Endothelial cell of umbilical vein (primary cell): Measurements from ENCODE around the gene PSME3. TPM values are rescaled to one million over a fixed set of nuclear protein-coding genes. Genes with fewer than 3 reads are reported as not detected.

Experiments
- BruUV-seq: library from RNA; stranded (reverse); fragments of 400-500 nt; replicated peaks from 2 replicates; lab custom pipeline; 2021; lab: Mats Ljungman, UMichigan
- CTCF ChIA-PET: fragments of 300-600, 350-600 bp; sonication (Branson Sonifier 250); formaldehyde crosslinking; loops from one replicate; lab custom pipeline; 2021; ENCODE audit warnings: antibody characterized with exemption, inconsistent platforms; lab: Charles Lee
- POLR2A ChIA-PET: fragments of 300-600, 350-600 bp; sonication (Branson Sonifier 250); formaldehyde crosslinking; loops from one replicate; lab custom pipeline; 2021; ENCODE audit warnings: antibody characterized with exemption, inconsistent platforms; lab: Charles Lee
- DNase-seq: peaks from one replicate; pipeline ENCODE4 v3.0.0-alpha.2; 2011; ENCODE audit warnings: low read depth, low spot score
- FAIRE-seq: peaks from 2 replicates; lab custom pipeline; 2011; peaks lifted over from hg19 to GRCh38; lab: Jason Lieb, UNC
- H2AFZ ChIP-seq: 2 replicates; pipeline ENCODE4 v1.6.0; 2012; ENCODE audit warnings: low read depth, low read length, control low read depth, inconsistent platforms
- H3K27ac ChIP-seq: 2 replicates; pipeline ENCODE4 v1.5.1; 2011; ENCODE audit warnings: low read depth, mild to moderate bottlenecking, control low read depth, low read length, moderate library complexity; ENCODE audit not compliant: insufficient read depth
- H3K27me3 ChIP-seq, 2 experiments: 2 replicates each; pipeline versions ENCODE4 v1.6.0 to v1.6.1; 2011; ENCODE audit warnings: low read length in 2 of 2, mixed read lengths in 1 of 2; ENCODE audit not compliant: control insufficient read depth in 2 of 2, insufficient read depth in 2 of 2
- H3K36me3 ChIP-seq, 2 experiments: 2 replicates in 1 of 2; 3 replicates in 1 of 2; pipeline ENCODE4 v1.5.1; 2011; ENCODE audit warnings: low read length in 2 of 2, mild to moderate bottlenecking in 1 of 2, moderate library complexity in 1 of 2; ENCODE audit not compliant: control insufficient read depth in 2 of 2, insufficient read depth in 2 of 2; ENCODE audit errors: extremely low read depth in 1 of 2
- H3K4me1 ChIP-seq: 3 replicates; pipeline ENCODE4 v1.5.1; 2011; ENCODE audit warnings: mild to moderate bottlenecking, low read length; ENCODE audit not compliant: control insufficient read depth, insufficient read depth; ENCODE audit errors: extremely low read depth
- H3K4me2 ChIP-seq: 2 replicates; pipeline ENCODE4 v1.6.1; 2011; ENCODE audit warnings: low read length, control low read depth, mixed read lengths; ENCODE audit not compliant: insufficient read depth
- H3K4me3 ChIP-seq, 3 experiments: fragments of 200-600 bp in 1 of 3; sonication (generic), shearing (Covaris generic) in 1 of 3; replicated peaks in 1 of 3; 2 replicates each; pipeline ENCODE4 v1.5.1; 2011 to 2016; ENCODE audit warnings: control low read depth in 3 of 3, low read length in 3 of 3, mild to moderate bottlenecking in 2 of 3, inconsistent platforms in 1 of 3, low read depth in 1 of 3, moderate library complexity in 1 of 3; ENCODE audit not compliant: insufficient read depth in 1 of 3
- H3K79me2 ChIP-seq: 2 replicates; pipeline ENCODE4 v1.6.0; 2012; ENCODE audit warnings: low read length, inconsistent platforms; ENCODE audit not compliant: control insufficient read depth, insufficient read depth
- H3K9ac ChIP-seq: replicated peaks from 2 replicates; pipeline ENCODE3; 2011; ENCODE audit warnings: low read length, control low read depth; ENCODE audit not compliant: insufficient read depth; ENCODE audit errors: extremely low read depth
- H3K9me1 ChIP-seq: replicated peaks from 3 replicates; pipeline ENCODE4 v1.6.0; 2011; ENCODE audit warnings: mild to moderate bottlenecking, low read length; ENCODE audit not compliant: control insufficient read depth, insufficient read depth; ENCODE audit errors: extremely low read depth
- H3K9me3 ChIP-seq: replicated peaks from 2 replicates; pipeline ENCODE4 v1.5.1; 2012; ENCODE audit warnings: low read length, inconsistent platforms; ENCODE audit not compliant: control insufficient read depth, insufficient read depth
- H4K20me1 ChIP-seq: replicated peaks from 2 replicates; pipeline ENCODE3; 2011; ENCODE audit warnings: mild to moderate bottlenecking, low read length; ENCODE audit not compliant: control insufficient read depth, insufficient read depth; ENCODE audit errors: extremely low read depth
- EZH2 ChIP-seq: IDR thresholded peaks from 2 replicates; pipeline ENCODE4 v1.6.1; 2012; ENCODE audit warnings: borderline replicate concordance, low read depth, mild to moderate bottlenecking, moderate library complexity, low read length, inconsistent platforms; ENCODE audit not compliant: severe bottlenecking
- FOS ChIP-seq: IDR thresholded peaks from 2 replicates; pipeline ENCODE4 v1.6.1; 2011; ENCODE audit warnings: mild to moderate bottlenecking, low read length, moderate library complexity, borderline replicate concordance; ENCODE audit not compliant: insufficient read depth
- GATA2 ChIP-seq: IDR thresholded peaks from 2 replicates; pipeline ENCODE4 v1.7.0; 2011; ENCODE audit warnings: low read depth, mild to moderate bottlenecking, moderate library complexity, mixed read lengths, low read length; ENCODE audit not compliant: insufficient read length, insufficient read depth
- JUN ChIP-seq: IDR thresholded peaks from 2 replicates; pipeline ENCODE4 v1.6.1; 2011; ENCODE audit warnings: borderline replicate concordance, low read depth; ENCODE audit not compliant: insufficient read length, insufficient read depth
- MYC ChIP-seq: IDR thresholded peaks from one replicate; pipeline ENCODE4 v1.6.1; 2011; ENCODE audit warnings: mild to moderate bottlenecking, low read depth, low read length
- POLR2A ChIP-seq: IDR thresholded peaks from 2 replicates; pipeline ENCODE4 v1.6.1; 2012; ENCODE audit warnings: low read depth, mild to moderate bottlenecking, control low read depth, low read length
- POLR2AphosphoS5 ChIP-seq: IDR thresholded peaks from 2 replicates; pipeline ENCODE4 v1.6.1; 2012; ENCODE audit warnings: low read depth, mild to moderate bottlenecking, control low read depth, low read length, moderate library complexity; ENCODE audit not compliant: insufficient read depth
- dilution Hi-C: fragments of 300-500 bp; cut with MboI; formaldehyde crosslinking; loops from one replicate; pipeline ENCODE4 v1.15.0; 2019; ENCODE audit warnings: low sequenced_read_pairs; ENCODE audit not compliant: extremely low pct_ligation_motif_present
- intact Hi-C: fragments of 100-400 bp; cut with micrococcal nuclease; formaldehyde crosslinking; loops from one replicate; pipeline ENCODE4 v1.10.0; 2022
- polyA plus RNA-seq, 4 experiments: library from polyadenylated mRNA; depleted of rRNA in 3 of 4; stranded (reverse) in 3 of 4; unstranded in 1 of 4; fragments of >200 nt; gene quantifications; 2 replicates each; pipeline versions ENCODE4 v1.2.1 to v1.2.3, GENCODE V29; 2011 to 2012; ENCODE audit warnings: missing spikeins in 1 of 4
- total RNA-seq: library from RNA; stranded (reverse); gene quantifications from 2 replicates; pipeline ENCODE4 v1.2.3, GENCODE V29; 2021
- TF ChIP-seq, protein P1 (sequence below): IDR thresholded peaks from 2 replicates; pipeline ENCODE4 v1.6.1; 2011; ENCODE audit not compliant: insufficient read depth, insufficient read length
- TF ChIP-seq, protein P2 (sequence below), 2 donors: IDR thresholded peaks; 1 replicate in 1 of 2; 2 replicates in 1 of 2; pipeline ENCODE4 v1.5.1; 2011; ENCODE audit warnings: low read length in 2 of 2, mild to moderate bottlenecking in 2 of 2, moderate library complexity in 2 of 2, control low read depth in 1 of 2, inconsistent platforms in 1 of 2, low read depth in 1 of 2; ENCODE audit not compliant: insufficient read depth in 1 of 2; ENCODE audit errors: extremely low read depth in 1 of 2

PSME3 gene
- total and polyA plus RNA-seq, 2 donors (not counting 3 experiments of a cell fraction or from before 2014, with no cell fraction given), result 98.4 to 126 TPM

DNA sequence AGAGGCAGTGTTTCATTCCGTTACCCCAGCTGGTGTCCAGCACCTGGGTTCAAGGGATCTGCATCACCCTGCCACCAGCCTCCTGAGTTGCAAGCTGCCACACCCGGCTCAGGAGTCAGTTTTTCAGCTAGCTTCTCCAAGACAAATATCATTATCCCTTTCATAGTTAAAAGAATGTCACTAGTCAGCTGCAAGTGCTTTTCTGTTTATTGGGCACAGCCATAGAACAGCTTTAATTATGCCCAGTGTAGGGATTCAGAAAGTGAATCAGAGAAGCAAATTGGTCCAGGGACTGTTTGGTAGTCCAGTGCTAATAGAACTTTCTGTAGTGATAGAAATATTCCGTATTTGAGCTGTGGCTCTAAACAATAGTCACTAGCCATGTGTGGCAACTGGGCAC lies 14.9 kb downstream of the PSME3 start:
- dilution Hi-C loops (no loop called here), intact Hi-C loops (no loop called here)
- Histone ChIP-seq H3K9me3 (no peaks in the 10 kb centered on the region), H2AFZ (no peak overlapping the region), H4K20me1 (no peaks in the 10 kb centered on the region), H3K4me3 (no peak overlapping the region), H3K9ac (no peak overlapping the region), H3K4me1 (no peaks in the 10 kb centered on the region), H3K36me3 (peaks cover 9 to 24% of the 10 kb centered on the region in 2 experiments), H3K27me3 (peaks cover 0 to 3% of the 10 kb centered on the region in 2 experiments), H3K9me1 (no peaks in the 10 kb centered on the region), H3K4me2 (no peak overlapping the region), H3K27ac (no peak overlapping the region), H3K79me2 (no peaks in the 10 kb centered on the region)
- ChIA-PET CTCF (interaction anchor here (0.8 to 8.9 kb wide), 7 partner anchors 11 to 98 kb away, joined by 3 to 132 read pairs (median 4); partner anchors contain the start of gene BECN1), POLR2A (interaction anchor here (0.7 kb wide), 1 partner anchor 293 kb away, joined by 4 read pairs; no protein-coding TSS in a partner anchor)
- DNase-seq (no peak), FAIRE-seq (no peak)
- TF ChIP-seq FOS (no peak), POLR2A (no peak), GATA2 (no peak), POLR2AphosphoS5 (no peak), EZH2 (no peak), MYC (no peak), JUN (no peak)
- TF ChIP-seq, protein P1, sequence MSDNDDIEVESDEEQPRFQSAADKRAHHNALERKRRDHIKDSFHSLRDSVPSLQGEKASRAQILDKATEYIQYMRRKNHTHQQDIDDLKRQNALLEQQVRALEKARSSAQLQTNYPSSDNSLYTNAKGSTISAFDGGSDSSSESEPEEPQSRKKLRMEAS, result no peak
- TF ChIP-seq, protein P2, sequence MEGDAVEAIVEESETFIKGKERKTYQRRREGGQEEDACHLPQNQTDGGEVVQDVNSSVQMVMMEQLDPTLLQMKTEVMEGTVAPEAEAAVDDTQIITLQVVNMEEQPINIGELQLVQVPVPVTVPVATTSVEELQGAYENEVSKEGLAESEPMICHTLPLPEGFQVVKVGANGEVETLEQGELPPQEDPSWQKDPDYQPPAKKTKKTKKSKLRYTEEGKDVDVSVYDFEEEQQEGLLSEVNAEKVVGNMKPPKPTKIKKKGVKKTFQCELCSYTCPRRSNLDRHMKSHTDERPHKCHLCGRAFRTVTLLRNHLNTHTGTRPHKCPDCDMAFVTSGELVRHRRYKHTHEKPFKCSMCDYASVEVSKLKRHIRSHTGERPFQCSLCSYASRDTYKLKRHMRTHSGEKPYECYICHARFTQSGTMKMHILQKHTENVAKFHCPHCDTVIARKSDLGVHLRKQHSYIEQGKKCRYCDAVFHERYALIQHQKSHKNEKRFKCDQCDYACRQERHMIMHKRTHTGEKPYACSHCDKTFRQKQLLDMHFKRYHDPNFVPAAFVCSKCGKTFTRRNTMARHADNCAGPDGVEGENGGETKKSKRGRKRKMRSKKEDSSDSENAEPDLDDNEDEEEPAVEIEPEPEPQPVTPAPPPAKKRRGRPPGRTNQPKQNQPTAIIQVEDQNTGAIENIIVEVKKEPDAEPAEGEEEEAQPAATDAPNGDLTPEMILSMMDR (IDR thresholded peaks at IDR 0.05; ENCODE audit: extremely low read depth in 1 of 2, insufficient read depth in 1 of 2, low read depth in 1 of 2, low read length in 2 of 2), result no peak
- no TSS peak for BruUV-seq
